Liver (tissue), 9 donors: Measurements from ENCODE around the gene MUCL3. TPM values are rescaled to one million over a fixed set of nuclear protein-coding genes. Genes with fewer than 3 reads are reported as not detected.

Source experiments
- DNase-seq: peaks from one replicate; pipeline ENCODE4 v3.0.0-alpha.2; 2017; ENCODE audit warnings: low spot score
- H3K27ac ChIP-seq, 2 donors: one replicate each; pipeline ENCODE4 v1.7.0; 2013; ENCODE audit warnings: inconsistent platforms in 2 of 2, low read length in 2 of 2, control low read depth in 1 of 2, low read depth in 1 of 2, mild to moderate bottlenecking in 1 of 2
- H3K27me3 ChIP-seq, 4 donors: one replicate each; pipeline versions ENCODE4 v1.6.1 to v1.7.0; 2013; ENCODE audit warnings: low read length in 3 of 4, inconsistent platforms in 1 of 4, mild to moderate bottlenecking in 1 of 4, moderate library complexity in 1 of 4; ENCODE audit not compliant: control insufficient read depth in 4 of 4, insufficient read depth in 4 of 4
- H3K36me3 ChIP-seq, 4 donors: one replicate each; pipeline versions ENCODE4 v1.6.1 to v1.7.0; 2013; ENCODE audit warnings: low read length in 3 of 4, mild to moderate bottlenecking in 3 of 4, low read depth in 1 of 4, moderate library complexity in 1 of 4; ENCODE audit not compliant: control insufficient read depth in 4 of 4, insufficient read depth in 3 of 4
- H3K4me1 ChIP-seq, 4 donors: one replicate each; pipeline versions ENCODE4 v1.6.1 to v1.7.0; 2013; ENCODE audit warnings: low read length in 3 of 4, mild to moderate bottlenecking in 3 of 4, moderate library complexity in 1 of 4; ENCODE audit not compliant: control insufficient read depth in 4 of 4, insufficient read depth in 4 of 4
- H3K4me3 ChIP-seq, 3 donors: one replicate each; pipeline versions ENCODE4 v1.6.1 to v1.7.0; 2013; ENCODE audit warnings: low read length in 3 of 3, control low read depth in 1 of 3, low read depth in 1 of 3, mild to moderate bottlenecking in 1 of 3
- H3K9ac ChIP-seq, 2 donors: one replicate each; pipeline ENCODE4 v1.7.0; 2013; ENCODE audit warnings: low read length in 2 of 2, mild to moderate bottlenecking in 2 of 2, moderate library complexity in 2 of 2, control low read depth in 1 of 2, low read depth in 1 of 2
- H3K9me3 ChIP-seq, 4 donors: one replicate each; pipeline versions ENCODE4 v1.6.1 to v1.7.0; 2013; ENCODE audit warnings: low read length in 3 of 4; ENCODE audit not compliant: control insufficient read depth in 4 of 4
- EGR1 ChIP-seq, 2 donors: IDR thresholded peaks; 2 replicates each; pipeline ENCODE4 v1.6.1; 2016 to 2018; ENCODE audit warnings: antibody characterized with exemption in 2 of 2, low read depth in 2 of 2
- FOXA1 ChIP-seq: IDR thresholded peaks from 2 replicates; pipeline ENCODE4 v1.6.1; 2016; ENCODE audit warnings: antibody characterized with exemption
- FOXA2 ChIP-seq: IDR thresholded peaks from 2 replicates; pipeline ENCODE4 v1.6.1; 2016; ENCODE audit warnings: antibody characterized with exemption
- GABPA ChIP-seq, 2 donors: IDR thresholded peaks in 1 of 2; conservative IDR thresholded peaks in 1 of 2; 2 replicates each; pipeline ENCODE4 v1.6.1; 2016; ENCODE audit warnings: antibody characterized with exemption in 2 of 2, mild to moderate bottlenecking in 1 of 2, moderate library complexity in 1 of 2
- HNF4A ChIP-seq, 2 donors: conservative IDR thresholded peaks; 2 replicates each; pipeline ENCODE4 v1.6.1; 2016; ENCODE audit warnings: antibody characterized with exemption in 2 of 2, mild to moderate bottlenecking in 2 of 2
- HNF4G ChIP-seq: IDR thresholded peaks from 2 replicates; pipeline ENCODE4 v1.6.1; 2016; ENCODE audit warnings: antibody characterized with exemption
- JUND ChIP-seq, 2 donors: IDR thresholded peaks; 2 replicates each; pipeline ENCODE4 v1.6.1; 2016; ENCODE audit warnings: antibody characterized with exemption in 2 of 2
- MAX ChIP-seq: IDR thresholded peaks from 2 replicates; pipeline ENCODE4 v1.6.1; 2016; ENCODE audit warnings: antibody characterized with exemption
- NR2F2 ChIP-seq: IDR thresholded peaks from 2 replicates; pipeline ENCODE4 v1.6.1; 2016; ENCODE audit warnings: antibody characterized with exemption
- RAD21 ChIP-seq, 2 donors: IDR thresholded peaks; 2 replicates each; pipeline ENCODE4 v1.6.1; 2016; ENCODE audit warnings: antibody characterized with exemption in 2 of 2, mild to moderate bottlenecking in 2 of 2
- REST ChIP-seq: IDR thresholded peaks from 2 replicates; pipeline ENCODE4 v1.6.1; 2016; ENCODE audit warnings: antibody characterized with exemption, mild to moderate bottlenecking
- RXRA ChIP-seq, 2 donors: IDR thresholded peaks; 2 replicates each; pipeline ENCODE4 v1.6.1; 2017 to 2018; ENCODE audit warnings: antibody characterized with exemption in 2 of 2, mild to moderate bottlenecking in 1 of 2
- SP1 ChIP-seq: IDR thresholded peaks from 2 replicates; pipeline ENCODE4 v1.6.1; 2018; ENCODE audit warnings: antibody characterized with exemption, mild to moderate bottlenecking
- TAF1 ChIP-seq: conservative IDR thresholded peaks from 2 replicates; pipeline ENCODE4 v1.6.1; 2016; ENCODE audit warnings: antibody characterized with exemption, mild to moderate bottlenecking
- YY1 ChIP-seq: IDR thresholded peaks from 2 replicates; pipeline ENCODE4 v1.6.1; 2016; ENCODE audit warnings: antibody characterized with exemption, mild to moderate bottlenecking
- ZBTB33 ChIP-seq: IDR thresholded peaks from 2 replicates; pipeline ENCODE4 v1.6.1; 2016; ENCODE audit warnings: antibody characterized with exemption
- WGBS: extraction: QIAGEN DNeasy Blood & Tissue Kit; methylation state at CpG from one replicate; pipeline ENCODE4 v1.1.7; 2013; 5-methylcytosine and 5-hydroxymethylcytosine counted together
- polyA plus RNA-seq, 2 donors: library from polyadenylated mRNA; stranded (reverse) in 1 of 2; unstranded in 1 of 2; fragments of 200-250 nt in 1 of 2; fragments of >200 nt in 1 of 2; fragmentation: Nextera tagmentation in 1 of 2; extraction: Ambion mirVana in 1 of 2; gene quantifications; one replicate each; pipeline versions ENCODE4 v1.2.1 to v1.2.3, GENCODE V29; 2013 to 2015
- total RNA-seq, 2 donors: library from RNA; depleted of rRNA; stranded (reverse); fragments of >200 nt; gene quantifications; one replicate each; pipeline ENCODE4 v1.2.3, GENCODE V29; 2014
- TF ChIP-seq, protein P1 (sequence below): fragments of 150-350 bp; IDR thresholded peaks from 2 replicates; pipeline ENCODE4 v1.5.1; 2017; ENCODE audit warnings: improper control_type of control experiment, low read depth, low read length; ENCODE audit not compliant: missing input control
- donor health status: healthy.
- donor health status: healthy.
- donor health status: healthy.
- donor health status: healthy.
- donor health status: healthy.

MUCL3 gene
- total and polyA plus RNA-seq, 4 donors: under 0.01 TPM; not detected in 3

DNA sequence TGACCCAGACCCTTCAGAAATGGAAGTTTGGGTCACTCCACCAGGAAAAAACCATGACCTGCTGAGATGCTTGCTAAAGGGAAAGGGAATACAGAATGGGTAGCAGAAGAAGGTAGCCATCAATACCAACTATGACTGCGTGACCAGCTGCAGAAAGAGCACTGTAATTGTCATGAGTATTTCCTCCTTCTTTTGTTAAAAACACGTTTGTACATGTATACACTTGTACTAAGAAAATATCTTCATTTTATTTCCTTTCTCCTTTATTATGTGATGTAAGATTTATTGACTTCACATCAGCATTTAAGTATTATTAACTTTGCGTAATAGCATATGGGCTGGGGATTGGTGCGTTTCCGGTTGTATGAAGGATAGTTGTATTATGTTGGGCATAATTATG, 30.2 kb downstream of the MUCL3 start:
- Histone ChIP-seq H3K27ac (no peak overlapping the region), H3K36me3 (no peaks in the 10 kb centered on the region), H3K4me3 (no peak overlapping the region), H3K27me3 (peaks cover 0 to 6% (median 0%) of the 10 kb centered on the region in 4 donors), H3K9ac (no peak overlapping the region), H3K4me1 (no peaks in the 10 kb centered on the region), H3K9me3 (no peaks in the 10 kb centered on the region)
- no peak for DNase-seq
- WGBS: 82% methylated on average over 5 of the region's 5 CpGs
- no peak for TF ChIP-seq RXRA (IDR thresholded peaks at IDR 0.05)

DNA sequence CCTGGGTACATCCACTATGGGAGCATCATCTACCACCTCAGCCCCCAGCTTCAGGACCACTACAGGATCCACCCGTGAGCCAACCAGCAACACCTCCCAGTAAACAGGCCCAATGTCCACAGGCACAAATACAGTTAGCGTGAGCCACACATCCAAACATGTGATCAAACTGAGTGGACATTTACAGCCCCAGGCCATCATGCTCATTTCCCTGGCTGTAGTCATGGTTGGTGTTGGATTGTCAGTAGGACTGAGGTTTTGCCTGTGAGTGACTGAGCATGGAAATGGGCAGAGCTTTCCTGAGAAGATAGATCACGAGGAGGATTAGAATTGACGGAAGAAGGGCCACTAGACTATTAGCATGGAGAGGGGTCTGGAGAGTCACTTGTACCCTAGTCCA, 32.0 kb downstream of the MUCL3 start:
- no peaks in the 10 kb centered on the region for H3K36me3 ChIP-seq
- H3K27ac ChIP-seq: no peak overlapping the region
- H3K9me3 ChIP-seq: no peaks in the 10 kb centered on the region
- DNase-seq: no peak
- peaks cover 0 to 6% (median 0%) of the 10 kb centered on the region in 4 donors for H3K27me3 ChIP-seq
- no peaks in the 10 kb centered on the region for H3K4me1 ChIP-seq
- no peak overlapping the region for H3K9ac ChIP-seq
- TF ChIP-seq NR2F2 (no peak), MAX (no peak), RXRA (IDR thresholded peaks at IDR 0.05) (no peak), HNF4A (conservative IDR thresholded peaks at IDR 0.05) (no peak), JUND (IDR thresholded peaks at IDR 0.05) (no peak), YY1 (no peak), RAD21 (IDR thresholded peaks at IDR 0.05) (no peak)
- WGBS: 88% methylated on average over 4 of the region's 4 CpGs
- H3K4me3 ChIP-seq: no peak overlapping the region

DNA sequence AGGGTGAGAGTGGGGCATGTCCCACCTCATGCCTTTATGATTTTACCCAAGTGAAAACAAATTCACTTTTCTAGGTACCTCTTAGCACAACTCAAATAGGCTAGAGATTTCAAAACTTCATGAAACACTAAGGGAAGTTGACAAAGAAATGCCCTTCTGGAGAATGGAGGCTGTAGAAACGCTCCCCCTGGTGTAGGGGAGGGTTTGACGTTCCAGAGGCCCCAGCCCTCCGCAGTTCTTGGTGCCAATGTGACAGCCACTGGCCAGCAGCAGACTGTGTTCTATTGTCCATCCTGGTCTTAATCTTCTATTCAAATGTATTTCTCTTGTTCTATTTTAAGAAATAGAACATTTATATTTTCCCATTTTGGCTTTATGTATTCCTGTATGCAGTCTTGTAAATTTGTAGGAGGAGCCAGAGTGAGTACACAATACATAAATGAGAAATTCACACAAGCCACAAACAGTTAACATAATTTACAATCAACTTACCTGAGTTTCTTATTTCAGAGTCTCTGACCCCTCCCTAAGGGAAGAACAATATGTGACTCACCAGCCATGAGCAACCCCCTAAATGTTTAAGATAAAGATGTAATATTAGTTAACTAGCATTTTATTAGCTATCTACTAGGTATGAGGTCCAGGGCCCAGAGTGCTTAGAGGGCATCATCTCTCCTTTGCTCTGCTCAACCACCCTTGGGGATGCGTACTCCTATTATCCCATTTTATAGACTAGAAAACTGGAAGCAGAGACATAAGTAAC, 33.9 kb downstream of the MUCL3 start:
- H3K27me3 ChIP-seq: peaks cover 0 to 6% (median 0%) of the 10 kb centered on the region in 4 donors
- WGBS: 75% methylated on average over 4 of the region's 4 CpGs
- DNase-seq: no peak
- H3K9ac ChIP-seq: no peak overlapping the region
- TF ChIP-seq HNF4G (no peak), JUND (IDR thresholded peaks at IDR 0.05) (no peak), ZBTB33 (no peak), NR2F2 (no peak), GABPA (IDR thresholded peaks at IDR 0.05 in 1 of 2, conservative IDR thresholded peaks at IDR 0.05 in 1 of 2) (no peak), SP1 (no peak), EGR1 (IDR thresholded peaks at IDR 0.05; ENCODE audit: low read depth in 2 of 2) (no peak), TAF1 (no peak), RXRA (IDR thresholded peaks at IDR 0.05) (no peak), MAX (no peak), REST (no peak), HNF4A (conservative IDR thresholded peaks at IDR 0.05) (no peak), FOXA2 (no peak), FOXA1 (no peak)
- TF ChIP-seq, protein P1, sequence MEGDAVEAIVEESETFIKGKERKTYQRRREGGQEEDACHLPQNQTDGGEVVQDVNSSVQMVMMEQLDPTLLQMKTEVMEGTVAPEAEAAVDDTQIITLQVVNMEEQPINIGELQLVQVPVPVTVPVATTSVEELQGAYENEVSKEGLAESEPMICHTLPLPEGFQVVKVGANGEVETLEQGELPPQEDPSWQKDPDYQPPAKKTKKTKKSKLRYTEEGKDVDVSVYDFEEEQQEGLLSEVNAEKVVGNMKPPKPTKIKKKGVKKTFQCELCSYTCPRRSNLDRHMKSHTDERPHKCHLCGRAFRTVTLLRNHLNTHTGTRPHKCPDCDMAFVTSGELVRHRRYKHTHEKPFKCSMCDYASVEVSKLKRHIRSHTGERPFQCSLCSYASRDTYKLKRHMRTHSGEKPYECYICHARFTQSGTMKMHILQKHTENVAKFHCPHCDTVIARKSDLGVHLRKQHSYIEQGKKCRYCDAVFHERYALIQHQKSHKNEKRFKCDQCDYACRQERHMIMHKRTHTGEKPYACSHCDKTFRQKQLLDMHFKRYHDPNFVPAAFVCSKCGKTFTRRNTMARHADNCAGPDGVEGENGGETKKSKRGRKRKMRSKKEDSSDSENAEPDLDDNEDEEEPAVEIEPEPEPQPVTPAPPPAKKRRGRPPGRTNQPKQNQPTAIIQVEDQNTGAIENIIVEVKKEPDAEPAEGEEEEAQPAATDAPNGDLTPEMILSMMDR: no peak
- no peaks in the 10 kb centered on the region for H3K36me3 ChIP-seq
- H3K4me1 ChIP-seq: no peaks in the 10 kb centered on the region
- no peaks in the 10 kb centered on the region for H3K9me3 ChIP-seq
- H3K27ac ChIP-seq: no peak overlapping the region
- H3K4me3 ChIP-seq: no peak overlapping the region
